HEK293 (cell line): ENCODE measurements around the gene CHRNA9.

Experiments used
- CTCF ChIA-PET: fragments of 350-600 bp; formaldehyde crosslinking; extraction: SDS; loops from one replicate; lab custom pipeline; 2021; ENCODE audit warnings: antibody characterized with exemption; lab: Yijun Ruan, JAX
- POLR2A ChIA-PET: fragments of 300-600 bp; formaldehyde crosslinking; extraction: SDS; loops from one replicate; lab custom pipeline; 2020; ENCODE audit warnings: antibody characterized with exemption, inconsistent platforms; lab: Yijun Ruan, JAX
- H3K27ac ChIP-seq: fragments of 200-500 bp; sonication (Bioruptor generic); 2 replicates; pipeline ENCODE4 v1.5.1; 2014; ENCODE audit warnings: low read depth, low read length, control low read depth, inconsistent platforms; ENCODE audit errors: extremely low read depth
- H3K36me3 ChIP-seq, 2 experiments: fragments of 200-500 bp in 1 of 2; sonication (Bioruptor generic) in 1 of 2; 1 replicate in 1 of 2; 2 replicates in 1 of 2; pipeline ENCODE4 v1.5.1; 2014 to 2017; ENCODE audit warnings: inconsistent platforms in 2 of 2, low read length in 2 of 2; ENCODE audit not compliant: control insufficient read depth in 2 of 2, insufficient read depth in 1 of 2
- H3K4me1 ChIP-seq: fragments of 200-500 bp; sonication (Bioruptor generic); 2 replicates; pipeline ENCODE4 v1.5.1; 2014; ENCODE audit warnings: mild to moderate bottlenecking, low read length, inconsistent platforms; ENCODE audit not compliant: control insufficient read depth, insufficient read depth
- H3K4me3 ChIP-seq: 2 replicates; pipeline ENCODE4 v1.5.1; 2011; ENCODE audit warnings: low read depth, mild to moderate bottlenecking, control low read depth, low read length, moderate library complexity
- H3K9me3 ChIP-seq: fragments of 200-500 bp; sonication (Bioruptor generic); 2 replicates; pipeline ENCODE4 v1.5.1; 2014; ENCODE audit warnings: low read depth, low read length, inconsistent platforms; ENCODE audit not compliant: control insufficient read depth, insufficient read depth
- GLIS2 ChIP-seq: fragments of 450-650 bp; formaldehyde crosslinking; IDR thresholded peaks from 2 replicates; pipeline ENCODE4 v1.5.1; 2016; ENCODE audit warnings: missing biosample characterization, missing genetic modification characterization
- KLF8 ChIP-seq: fragments of 450-650 bp; formaldehyde crosslinking; IDR thresholded peaks from 2 replicates; pipeline ENCODE4 v1.5.1; 2016; ENCODE audit warnings: missing biosample characterization, missing genetic modification characterization
- PRDM1 ChIP-seq: fragments of 450-650 bp; formaldehyde crosslinking; IDR thresholded peaks from 2 replicates; pipeline ENCODE4; 2016; ENCODE audit warnings: missing biosample characterization, missing genetic modification characterization
- PRDM10 ChIP-seq: fragments of 450-650 bp; formaldehyde crosslinking; IDR thresholded peaks from 2 replicates; pipeline ENCODE4 v1.5.1; 2016; ENCODE audit warnings: missing biosample characterization, missing genetic modification characterization
- PRDM6 ChIP-seq: fragments of 450-650 bp; formaldehyde crosslinking; IDR thresholded peaks from 2 replicates; pipeline ENCODE4 v1.5.1; 2017; ENCODE audit warnings: missing biosample characterization, missing genetic modification characterization
- ZBTB8A ChIP-seq: fragments of 450-650 bp; formaldehyde crosslinking; IDR thresholded peaks from 2 replicates; pipeline ENCODE4 v1.5.1; 2016; ENCODE audit warnings: missing biosample characterization, missing genetic modification characterization
- ZNF132 ChIP-seq: fragments of 450-650 bp; formaldehyde crosslinking; IDR thresholded peaks from 2 replicates; pipeline ENCODE4 v1.5.1; 2017; ENCODE audit warnings: missing biosample characterization, missing genetic modification characterization, borderline replicate concordance
- ZNF155 ChIP-seq: fragments of 450-650 bp; formaldehyde crosslinking; IDR thresholded peaks from 2 replicates; pipeline ENCODE4 v1.5.1; 2016; ENCODE audit warnings: missing biosample characterization, missing genetic modification characterization
- ZNF175 ChIP-seq: fragments of 450-650 bp; formaldehyde crosslinking; IDR thresholded peaks from 2 replicates; pipeline ENCODE4 v1.5.1; 2016; ENCODE audit warnings: missing biosample characterization, missing genetic modification characterization
- ZNF292 ChIP-seq: fragments of 450-650 bp; formaldehyde crosslinking; IDR thresholded peaks from 2 replicates; pipeline ENCODE4 v1.5.1; 2016; ENCODE audit warnings: low read depth, missing biosample characterization, missing genetic modification characterization, borderline replicate concordance
- ZNF530 ChIP-seq: fragments of 450-650 bp; formaldehyde crosslinking; IDR thresholded peaks from 2 replicates; pipeline ENCODE4 v1.5.1; 2016; ENCODE audit warnings: low read depth, missing biosample characterization, missing genetic modification characterization
- ZNF629 ChIP-seq: fragments of 450-650 bp; formaldehyde crosslinking; IDR thresholded peaks from 2 replicates; pipeline ENCODE4 v1.5.1; 2017; ENCODE audit warnings: missing biosample characterization, missing genetic modification characterization
- ZNF707 ChIP-seq: fragments of 450-650 bp; formaldehyde crosslinking; IDR thresholded peaks from 2 replicates; pipeline ENCODE4 v1.5.1; 2016; ENCODE audit warnings: missing biosample characterization, missing genetic modification characterization
- ZNF768 ChIP-seq: fragments of 450-650 bp; formaldehyde crosslinking; IDR thresholded peaks from 2 replicates; pipeline ENCODE4 v1.5.1; 2018; ENCODE audit warnings: missing biosample characterization, mild to moderate bottlenecking, missing genetic modification characterization
- ZNF776 ChIP-seq: fragments of 450-650 bp; formaldehyde crosslinking; IDR thresholded peaks from 2 replicates; pipeline ENCODE4 v1.5.0; 2017; ENCODE audit warnings: missing biosample characterization, missing genetic modification characterization, borderline replicate concordance
- TF ChIP-seq, protein P1 (sequence below): fragments of 450-650 bp; formaldehyde crosslinking; IDR thresholded peaks from 2 replicates; pipeline ENCODE4 v1.5.1; 2016; ENCODE audit warnings: missing biosample characterization, missing genetic modification characterization
- TF ChIP-seq, protein P2 (sequence below): fragments of 450-650 bp; formaldehyde crosslinking; IDR thresholded peaks from 2 replicates; pipeline ENCODE4 v1.5.1; 2017; ENCODE audit warnings: missing biosample characterization, missing genetic modification characterization

CHRNA9 gene

GRCh38 chr4:40311811-40312346 lies 23.3 kb upstream of the CHRNA9 start (continued):
- TF ChIP-seq, protein P1, sequence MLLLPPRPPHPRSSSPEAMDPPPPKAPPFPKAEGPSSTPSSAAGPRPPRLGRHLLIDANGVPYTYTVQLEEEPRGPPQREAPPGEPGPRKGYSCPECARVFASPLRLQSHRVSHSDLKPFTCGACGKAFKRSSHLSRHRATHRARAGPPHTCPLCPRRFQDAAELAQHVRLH (tag by site-specific recombination), result no peak
- TF ChIP-seq ZNF175 (tag by site-specific recombination), result no peak

DNA sequence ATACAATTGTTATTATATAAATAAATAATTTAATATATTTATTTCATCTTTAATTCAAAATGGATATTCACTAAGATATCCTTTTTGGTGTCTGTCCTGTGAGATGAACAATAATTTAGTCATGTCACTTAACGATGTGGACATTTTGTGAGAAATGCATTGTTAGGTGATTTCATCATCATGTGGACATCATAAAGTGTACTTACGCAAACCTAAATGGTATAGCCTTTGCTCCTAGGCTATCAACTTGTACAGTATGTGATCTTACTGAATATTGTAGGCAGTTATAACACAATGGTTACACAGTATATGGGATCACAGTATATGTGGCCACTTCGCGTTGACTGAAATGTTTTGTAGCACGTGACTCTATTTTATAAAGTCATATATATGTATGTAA lies 20.2 kb upstream of the CHRNA9 start:
- Histone ChIP-seq H3K9me3 (no peaks in the 10 kb centered on the region), H3K4me3 (no peak overlapping the region), H3K27ac (no peak overlapping the region), H3K4me1 (no peaks in the 10 kb centered on the region), H3K36me3 (no peaks in the 10 kb centered on the region)
- TF ChIP-seq ZNF707 (no peak), ZNF768 (tag by site-specific recombination) (no peak), PRDM10 (tag by site-specific recombination) (0 out of 2 replicates have a peak, but pooled peaks have one; percentile 11), GLIS2 (tag by site-specific recombination) (no peak), ZBTB8A (no peak), ZNF530 (tag by site-specific recombination) (no peak), ZNF132 (tag by site-specific recombination) (no peak), KLF8 (tag by site-specific recombination) (no peak), ZNF629 (tag by site-specific recombination) (0 out of 2 replicates have a peak, but pooled peaks have one; percentile 16), ZNF292 (tag by site-specific recombination) (no peak)
- ChIA-PET POLR2A (no interaction called here), CTCF (no interaction called here)

DNA sequence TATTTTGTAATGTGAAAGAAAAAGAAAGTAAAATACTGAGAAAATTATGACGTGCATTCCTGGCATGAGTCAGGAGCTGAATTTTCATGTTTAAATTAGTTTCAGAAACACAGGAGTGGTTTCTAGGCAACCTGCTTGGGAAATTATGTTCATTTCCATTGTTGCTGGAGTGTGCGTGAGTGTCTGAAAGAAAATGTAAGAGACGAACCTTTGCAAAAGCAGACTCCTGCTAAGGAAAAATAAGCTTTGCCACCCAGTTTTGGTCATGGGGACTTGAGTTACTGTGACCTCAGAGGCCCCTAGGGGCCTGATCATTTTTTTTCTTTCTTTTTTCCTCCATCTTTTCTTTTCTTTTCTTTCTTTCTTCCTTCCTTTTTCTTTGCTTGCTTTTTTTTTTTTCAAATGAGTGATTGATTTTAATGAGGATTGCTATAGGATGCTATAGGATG lies 18.8 kb upstream of the CHRNA9 start:
- CTCF ChIA-PET, result interaction anchor here (0.6 to 1.8 kb wide), 16 partner anchors 8 to 338 kb away, joined by 3 to 15 read pairs (median 4); no protein-coding TSS in a partner anchor
- Histone ChIP-seq H3K27ac (peak overlapping the region; percentile 35; the same call in 1 of the 2 replicates), H3K4me1 (0 out of 2 replicates have a peak, but pooled peaks cover under 1% of the 10 kb centered on the region), H3K36me3 (no peaks in the 10 kb centered on the region), H3K4me3 (no peak overlapping the region), H3K9me3 (no peaks in the 10 kb centered on the region)
- POLR2A ChIA-PET, result interaction anchor here (0.6 to 1.5 kb wide), 3 partner anchors 9 to 260 kb away, joined by 3 to 6 read pairs (median 3); partner anchors contain the start of gene N4BP2
- TF ChIP-seq ZNF155 (tag by site-specific recombination) (no peak), PRDM6 (peak; percentile 82), ZNF530 (tag by site-specific recombination) (no peak), ZNF776 (tag by site-specific recombination) (no peak), PRDM1 (tag by site-specific recombination) (peak; percentile 41; the same call in 1 of the 2 replicates)
- TF ChIP-seq, protein P2, sequence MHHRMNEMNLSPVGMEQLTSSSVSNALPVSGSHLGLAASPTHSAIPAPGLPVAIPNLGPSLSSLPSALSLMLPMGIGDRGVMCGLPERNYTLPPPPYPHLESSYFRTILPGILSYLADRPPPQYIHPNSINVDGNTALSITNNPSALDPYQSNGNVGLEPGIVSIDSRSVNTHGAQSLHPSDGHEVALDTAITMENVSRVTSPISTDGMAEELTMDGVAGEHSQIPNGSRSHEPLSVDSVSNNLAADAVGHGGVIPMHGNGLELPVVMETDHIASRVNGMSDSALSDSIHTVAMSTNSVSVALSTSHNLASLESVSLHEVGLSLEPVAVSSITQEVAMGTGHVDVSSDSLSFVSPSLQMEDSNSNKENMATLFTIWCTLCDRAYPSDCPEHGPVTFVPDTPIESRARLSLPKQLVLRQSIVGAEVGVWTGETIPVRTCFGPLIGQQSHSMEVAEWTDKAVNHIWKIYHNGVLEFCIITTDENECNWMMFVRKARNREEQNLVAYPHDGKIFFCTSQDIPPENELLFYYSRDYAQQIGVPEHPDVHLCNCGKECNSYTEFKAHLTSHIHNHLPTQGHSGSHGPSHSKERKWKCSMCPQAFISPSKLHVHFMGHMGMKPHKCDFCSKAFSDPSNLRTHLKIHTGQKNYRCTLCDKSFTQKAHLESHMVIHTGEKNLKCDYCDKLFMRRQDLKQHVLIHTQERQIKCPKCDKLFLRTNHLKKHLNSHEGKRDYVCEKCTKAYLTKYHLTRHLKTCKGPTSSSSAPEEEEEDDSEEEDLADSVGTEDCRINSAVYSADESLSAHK, result peak; percentile 84
